AG04449 (cell line): ENCODE data around the gene CTDNEP1.
A peak's percentile ranks its signal among the peaks of the same experiment; 100 is the strongest.

Experiments used
- CTCF ChIA-PET: fragments of 350-600 bp; formaldehyde crosslinking; extraction: SDS; loops from one replicate; lab custom pipeline; 2021; ENCODE audit warnings: antibody characterized with exemption; lab: Yijun Ruan, JAX
- POLR2A ChIA-PET: fragments of 400-600, 350-600 bp; formaldehyde crosslinking; extraction: SDS; loops from one replicate; lab custom pipeline; 2020; ENCODE audit warnings: antibody characterized with exemption, inconsistent platforms; lab: Yijun Ruan, JAX
- DNase-seq: peaks from one replicate; pipeline ENCODE4 v3.0.0-alpha.2; 2010; ENCODE audit warnings: low read depth, low spot score
- H3K4me3 ChIP-seq: 2 replicates; pipeline ENCODE4 v1.5.1; 2011; ENCODE audit warnings: low read depth, mild to moderate bottlenecking, control low read depth, low read length
- CTCF ChIP-seq: IDR thresholded peaks from one replicate; pipeline ENCODE4 v1.5.1; 2011; ENCODE audit warnings: mild to moderate bottlenecking, moderate library complexity, low read length, control low read depth, inconsistent platforms; ENCODE audit not compliant: insufficient read depth; ENCODE audit errors: missing control alignments

The CTDNEP1 gene

GRCh38 chr17:7281074-7281952, 29.8 kb upstream of the CTDNEP1 start, which contains the start of gene SLC2A4:
Gene SLC2A4, plus strand, starts transcription at chr17:7281718. Its CDS starts 217 bp downstream, at chr17:7281935.
- ChIA-PET POLR2A (interaction anchor here (0.6 to 1.4 kb wide), 3 partner anchors 22 to 70 kb away, joined by 3 to 4 read pairs (median 3); no protein-coding TSS in a partner anchor), CTCF (interaction anchor here (0.6 to 13.4 kb wide), 12 partner anchors 10 to 308 kb away, joined by 3 to 255 read pairs (median 7); partner anchors contain the start of gene NEURL4)
- DNase-seq, result no peak
- peak within 1 kb of the TSS; percentile 52 for H3K4me3 ChIP-seq
- no peak for TF ChIP-seq CTCF

DNA sequence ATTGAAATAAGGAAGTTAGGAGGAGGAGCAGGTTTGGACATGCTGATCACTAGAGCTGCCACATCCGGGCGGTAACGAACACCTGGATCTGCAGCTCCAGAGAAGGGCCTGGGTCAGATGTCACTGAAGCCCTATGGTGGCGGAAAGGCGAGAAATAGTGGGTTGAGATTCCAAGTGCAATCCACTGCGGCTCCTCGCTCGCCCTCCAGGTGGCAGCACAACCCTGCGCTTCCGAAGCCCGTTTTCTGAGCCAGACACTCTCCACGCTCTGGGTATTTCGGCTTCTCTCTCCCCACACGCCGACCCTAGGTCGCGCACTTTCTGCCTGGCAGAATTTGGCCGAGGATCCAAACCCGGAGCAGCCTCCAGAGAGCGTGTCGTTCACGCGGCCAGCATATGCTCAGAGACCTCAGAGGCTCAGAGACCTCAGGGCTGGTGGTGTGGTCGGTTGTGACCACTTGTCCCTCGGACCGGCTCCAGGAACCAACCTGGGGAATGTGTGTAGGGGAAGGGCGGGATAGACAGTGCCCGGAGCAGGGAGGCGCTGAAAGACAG, 29.1 kb upstream of the CTDNEP1 start:
- peak; percentile 96 for TF ChIP-seq CTCF
- no peak for DNase-seq
- peak overlapping the region; percentile 52 for H3K4me3 ChIP-seq
- ChIA-PET POLR2A (interaction anchor here (1.0 to 1.4 kb wide), 2 partner anchors 21 to 65 kb away, joined by 3 to 4 read pairs; no protein-coding TSS in a partner anchor), CTCF (interaction anchor here (0.6 to 13.4 kb wide), 15 partner anchors 11 to 327 kb away, joined by 3 to 255 read pairs (median 4); partner anchors contain the start of genes CTDNEP1, MPDU1, NEURL4 and TNFSF12)

- POLR2A ChIA-PET, result interaction anchor here (0.7 kb wide), 1 partner anchor 73 kb away, joined by 3 read pairs; no protein-coding TSS in a partner anchor
- no peak overlapping the region for H3K4me3 ChIP-seq
Observed at GRCh38 chr17:7279448-7279847, 27.9 kb upstream of the CTDNEP1 start.

DNA sequence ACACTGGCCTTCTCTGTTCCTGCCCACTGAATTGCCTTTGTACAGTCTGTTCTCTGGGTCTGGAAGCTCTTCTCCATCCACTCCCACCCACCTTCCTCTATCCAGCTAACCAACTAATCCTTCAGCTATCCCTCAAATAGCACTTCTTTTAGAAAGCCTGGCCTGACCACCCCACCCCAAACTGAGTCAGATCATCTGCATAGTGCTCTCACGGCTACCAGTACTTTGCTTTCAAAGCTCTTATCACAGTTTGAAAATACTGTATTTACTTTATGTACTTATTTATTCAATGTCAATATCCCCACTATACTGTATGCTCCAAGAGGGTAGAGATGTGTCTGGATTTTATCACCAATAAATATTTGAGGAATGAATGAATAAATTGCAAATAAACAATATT, 15.2 kb upstream of the CTDNEP1 start:
- TF ChIP-seq CTCF, result no peak
- no peak overlapping the region for H3K4me3 ChIP-seq
- CTCF ChIA-PET, result interaction anchor here (1.0 to 5.3 kb wide), 3 partner anchors 14 to 30 kb away, joined by 4 to 29 read pairs (median 11); partner anchors contain the start of gene SLC2A4
- POLR2A ChIA-PET, result interaction anchor here (0.6 to 0.7 kb wide), 2 partner anchors 16 to 89 kb away, joined by 3 to 4 read pairs; no protein-coding TSS in a partner anchor
- DNase-seq, result no peak

More at GRCh38 chr17:7279448-7279847, 27.9 kb upstream of the CTDNEP1 start:
- no peak for DNase-seq
- TF ChIP-seq CTCF, result no peak
- CTCF ChIA-PET, result interaction anchor here (0.9 to 13.4 kb wide), 8 partner anchors 12 to 281 kb away, joined by 3 to 255 read pairs (median 26); partner anchors contain the start of genes NEURL4 and PHF23

GRCh38 chr17:7263801-7264078, 12.2 kb upstream of the CTDNEP1 start:
- ChIA-PET CTCF (interaction anchor here (1.3 to 5.3 kb wide), 4 partner anchors 9 to 33 kb away, joined by 3 to 29 read pairs (median 10); partner anchors contain the start of gene SLC2A4), POLR2A (no interaction called here)
- TF ChIP-seq CTCF, result no peak
- no peak for DNase-seq
- no peak overlapping the region for H3K4me3 ChIP-seq
